GM13977 (cell line): Measurements from ENCODE around the gene YLPM1.

ENCODE experiments used
- DNase-seq: peaks from one replicate; pipeline ENCODE4 v3.0.0; 2012; ENCODE audit warnings: low spot score
- CTCF ChIP-seq: IDR thresholded peaks from 2 replicates; pipeline ENCODE4 v1.5.1; 2012; ENCODE audit warnings: mild to moderate bottlenecking, control low read depth; ENCODE audit not compliant: insufficient read depth; ENCODE audit errors: extremely low read depth, missing control alignments
- in situ Hi-C: fragments of 300-500 bp; cut with MboI; formaldehyde crosslinking; loops from one replicate; pipeline ENCODE4 v1.12.0; 2022; ENCODE audit warnings: low sequenced_read_pairs, low pct_unique_long_range_greater_than_20kb, mixed read lengths, inconsistent platforms; ENCODE audit not compliant: unreplicated experiment

The YLPM1 gene

GRCh38 chr14:74846968-74847665 is 84.0 kb downstream of the YLPM1 start:
- in situ Hi-C loops, result no loop called here
- DNase-seq, result no peak

GRCh38 chr14:74848768-74849167 is 85.7 kb downstream of the YLPM1 start:
- TF ChIP-seq CTCF, result no peak
- no peak for DNase-seq
- in situ Hi-C loops, result no loop called here

More at GRCh38 chr14:74846968-74847665, 84.0 kb downstream of the YLPM1 start:
- TF ChIP-seq CTCF, result no peak

- TF ChIP-seq CTCF, result no peak
- in situ Hi-C loops, result loop anchor here (10.0 to 25.0 kb wide), 2 partner anchors 52 to 234 kb away; no protein-coding TSS in a partner anchor
- no peak for DNase-seq
Measured at GRCh38 chr14:74852922-74853530, 89.9 kb downstream of the YLPM1 start.

- no peak for DNase-seq
- TF ChIP-seq CTCF, result no peak
- in situ Hi-C loops, result loop anchor here (10.0 to 25.0 kb wide), 2 partner anchors 51 to 234 kb away; no protein-coding TSS in a partner anchor
Measured at GRCh38 chr14:74853581-74853980, 90.5 kb downstream of the YLPM1 start.

GRCh38 chr14:74855021-74855420 is 91.9 kb downstream of the YLPM1 start:
- in situ Hi-C loops, result loop anchor here (10.0 to 25.0 kb wide), 2 partner anchors 50 to 232 kb away; no protein-coding TSS in a partner anchor
- no peak for DNase-seq
- no peak for TF ChIP-seq CTCF

- TF ChIP-seq CTCF, result no peak
- in situ Hi-C loops, result loop anchor here (10.0 to 25.0 kb wide), 2 partner anchors 49 to 231 kb away; no protein-coding TSS in a partner anchor
- DNase-seq, result no peak
Measured at GRCh38 chr14:74855945-74856344, 92.8 kb downstream of the YLPM1 start.
